ENCODE data around the gene TUBA1B.

DNA sequence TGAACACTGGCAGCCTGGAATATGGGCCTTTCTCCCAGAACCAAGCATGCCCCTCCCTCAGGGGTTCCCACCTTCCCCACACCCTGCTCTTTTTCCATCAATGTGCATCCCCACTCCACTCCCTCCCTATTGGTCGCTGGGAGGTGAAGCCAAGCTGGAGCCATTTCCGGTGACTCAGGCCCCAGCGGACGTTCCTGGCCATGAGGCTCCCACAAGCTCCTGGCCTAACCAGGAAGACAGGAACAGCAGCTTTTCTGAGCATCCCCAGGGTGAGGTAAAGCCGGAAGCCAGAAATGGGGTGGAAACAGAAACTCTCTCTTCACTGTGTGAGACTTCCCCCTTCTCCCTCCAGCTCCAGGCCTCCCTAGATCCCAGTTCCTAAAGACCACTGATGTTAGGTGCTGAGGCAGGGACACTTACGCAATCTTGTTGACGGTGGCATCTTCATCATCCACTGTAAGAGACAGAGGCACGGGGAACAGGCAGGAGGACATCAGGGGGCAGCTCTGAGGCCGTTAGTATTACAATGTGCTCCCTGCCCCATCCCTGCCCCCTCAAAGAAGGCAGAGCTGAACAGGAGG is 25.6 kb downstream of the TUBA1B start:
- TF ChIP-seq, protein P1, sequence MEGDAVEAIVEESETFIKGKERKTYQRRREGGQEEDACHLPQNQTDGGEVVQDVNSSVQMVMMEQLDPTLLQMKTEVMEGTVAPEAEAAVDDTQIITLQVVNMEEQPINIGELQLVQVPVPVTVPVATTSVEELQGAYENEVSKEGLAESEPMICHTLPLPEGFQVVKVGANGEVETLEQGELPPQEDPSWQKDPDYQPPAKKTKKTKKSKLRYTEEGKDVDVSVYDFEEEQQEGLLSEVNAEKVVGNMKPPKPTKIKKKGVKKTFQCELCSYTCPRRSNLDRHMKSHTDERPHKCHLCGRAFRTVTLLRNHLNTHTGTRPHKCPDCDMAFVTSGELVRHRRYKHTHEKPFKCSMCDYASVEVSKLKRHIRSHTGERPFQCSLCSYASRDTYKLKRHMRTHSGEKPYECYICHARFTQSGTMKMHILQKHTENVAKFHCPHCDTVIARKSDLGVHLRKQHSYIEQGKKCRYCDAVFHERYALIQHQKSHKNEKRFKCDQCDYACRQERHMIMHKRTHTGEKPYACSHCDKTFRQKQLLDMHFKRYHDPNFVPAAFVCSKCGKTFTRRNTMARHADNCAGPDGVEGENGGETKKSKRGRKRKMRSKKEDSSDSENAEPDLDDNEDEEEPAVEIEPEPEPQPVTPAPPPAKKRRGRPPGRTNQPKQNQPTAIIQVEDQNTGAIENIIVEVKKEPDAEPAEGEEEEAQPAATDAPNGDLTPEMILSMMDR (IDR thresholded peaks at IDR 0.05 in 4 of 5, conservative IDR thresholded peaks at IDR 0.05 in 1 of 5), result no peak
- TF ChIP-seq POLR2A (IDR thresholded peaks at IDR 0.05), result no peak

Measured in gastrocnemius medialis (tissue), 4 donors.